HUES48 (cell line): Measurements from ENCODE around the gene CCNF.
"Not testable (repeated sequence)": the region's sequence is repeated elsewhere in the genome, so short reads cannot be mapped to it uniquely, and the experiment has no call there.

Source experiments
- H3K27ac ChIP-seq: one replicate; pipeline ENCODE4 v1.7.0; 2013; ENCODE audit warnings: low read depth, low read length, inconsistent platforms
- H3K27me3 ChIP-seq: 2 replicates; pipeline ENCODE4 v1.6.1; 2013; ENCODE audit warnings: mild to moderate bottlenecking, low read length; ENCODE audit not compliant: control insufficient read depth, insufficient read depth
- H3K36me3 ChIP-seq: 2 replicates; pipeline ENCODE4 v1.6.1; 2013; ENCODE audit warnings: low read length; ENCODE audit not compliant: control insufficient read depth, insufficient read depth
- H3K4me1 ChIP-seq: 2 replicates; pipeline ENCODE4 v1.6.1; 2013; ENCODE audit warnings: mild to moderate bottlenecking, low read length; ENCODE audit not compliant: control insufficient read depth, insufficient read depth
- H3K4me3 ChIP-seq: 2 replicates; pipeline ENCODE4 v1.5.1; 2013; ENCODE audit warnings: mild to moderate bottlenecking, low read depth, low read length
- H3K9ac ChIP-seq: 2 replicates; pipeline ENCODE4 v1.6.1; 2013; ENCODE audit warnings: mild to moderate bottlenecking, low read depth, low read length, moderate library complexity
- H3K9me3 ChIP-seq: 2 replicates; pipeline ENCODE4 v1.6.1; 2013; ENCODE audit warnings: low read length; ENCODE audit not compliant: control insufficient read depth, insufficient read depth

Gene CCNF

DNA sequence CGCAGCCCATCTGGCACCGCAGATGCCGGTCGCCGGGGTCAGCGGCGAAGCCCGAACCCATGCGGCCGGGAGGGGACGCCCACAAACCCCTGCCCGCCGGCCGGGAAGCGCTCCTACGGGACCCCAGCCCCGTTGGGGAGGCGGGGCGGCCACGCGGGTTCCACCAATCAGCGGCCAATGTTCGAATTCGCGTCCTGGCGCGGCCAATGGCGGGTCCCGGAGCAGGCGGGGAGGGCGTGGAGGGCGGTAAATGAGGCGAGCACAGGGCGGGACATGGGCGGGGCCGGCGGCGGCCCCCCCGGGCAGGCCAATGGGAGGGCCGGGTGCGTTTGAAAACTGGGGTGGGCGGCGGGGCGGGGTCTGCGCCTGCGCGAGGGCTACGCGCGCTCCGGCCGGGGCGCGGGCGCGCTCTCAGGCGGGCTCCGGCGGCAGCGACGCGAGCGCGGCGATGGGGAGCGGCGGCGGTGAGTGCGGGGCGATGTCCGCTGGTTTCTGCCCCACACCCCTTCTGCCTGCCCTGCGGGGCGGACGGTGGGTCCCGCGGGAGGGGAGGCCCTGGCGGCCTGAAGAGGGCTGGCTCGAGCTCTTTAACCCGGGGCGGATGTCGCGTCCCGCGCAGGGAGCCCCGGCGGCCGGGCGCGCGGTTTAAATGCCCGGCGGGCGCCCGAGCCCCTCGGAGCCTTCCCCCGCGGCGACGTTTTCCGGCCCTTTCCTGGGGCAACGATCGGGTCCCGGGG lies at the start of gene CCNF:
TSS of gene CCNF (plus strand) at position 414 of the 737 bp plus-strand sequence. CDS start at position 449, 35 bp downstream.
- peaks cover 36% of the 10 kb centered on the region for H3K36me3 ChIP-seq
- H3K9me3 ChIP-seq, result no peaks in the 10 kb centered on the region
- peaks cover 5% of the 10 kb centered on the region; the same call in 1 of the 2 replicates for H3K4me1 ChIP-seq
- peak within 1 kb of the TSS; percentile 92 for H3K4me3 ChIP-seq
- H3K27ac ChIP-seq, result peak within 1 kb of the TSS; percentile 68
- peak within 1 kb of the TSS; percentile 69 for H3K9ac ChIP-seq
- H3K27me3 ChIP-seq, result no peaks in the 10 kb centered on the region

- Histone ChIP-seq H3K9me3 (peaks cover under 1% of the 10 kb centered on the region; the same call in 1 of the 2 replicates), H3K4me3 (no peak overlapping the region), H3K4me1 (peaks cover 18% of the 10 kb centered on the region)
Measured at GRCh38 chr16:2383501-2383900, 45.7 kb upstream of the CCNF start.

DNA sequence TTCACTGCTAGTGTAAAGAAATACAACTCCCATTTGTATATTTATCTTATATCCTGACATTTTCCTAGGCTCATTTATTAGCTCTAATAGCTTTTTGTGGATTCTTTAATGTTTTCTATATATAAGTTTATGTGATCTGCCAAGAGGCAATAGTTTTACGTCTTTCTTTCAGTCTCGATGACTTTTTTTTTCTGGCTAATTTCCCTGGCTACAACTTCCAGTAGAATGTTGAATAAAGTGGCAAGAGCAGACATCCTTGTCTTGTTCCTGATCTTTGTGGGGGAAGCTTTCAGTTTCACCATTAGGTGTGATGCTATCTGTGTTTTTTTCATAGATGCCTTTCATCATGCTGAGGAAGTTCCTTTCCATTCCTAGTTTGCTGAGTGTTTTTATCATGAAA lies 44.8 kb upstream of the CCNF start:
- H3K4me1 ChIP-seq, result peaks cover 18% of the 10 kb centered on the region
- no peaks in the 10 kb centered on the region for H3K27me3 ChIP-seq
- H3K9ac ChIP-seq, result no peak overlapping the region
- no peaks in the 10 kb centered on the region for H3K36me3 ChIP-seq
- no peak overlapping the region for H3K4me3 ChIP-seq
- H3K9me3 ChIP-seq, result peaks cover 8% of the 10 kb centered on the region
- H3K27ac ChIP-seq, result no peak overlapping the region

More at GRCh38 chr16:2383501-2383900, 45.7 kb upstream of the CCNF start:
- no peaks in the 10 kb centered on the region for H3K36me3 ChIP-seq
- no peak overlapping the region for H3K27ac ChIP-seq
- no peak overlapping the region for H3K9ac ChIP-seq
- no peaks in the 10 kb centered on the region for H3K27me3 ChIP-seq

DNA sequence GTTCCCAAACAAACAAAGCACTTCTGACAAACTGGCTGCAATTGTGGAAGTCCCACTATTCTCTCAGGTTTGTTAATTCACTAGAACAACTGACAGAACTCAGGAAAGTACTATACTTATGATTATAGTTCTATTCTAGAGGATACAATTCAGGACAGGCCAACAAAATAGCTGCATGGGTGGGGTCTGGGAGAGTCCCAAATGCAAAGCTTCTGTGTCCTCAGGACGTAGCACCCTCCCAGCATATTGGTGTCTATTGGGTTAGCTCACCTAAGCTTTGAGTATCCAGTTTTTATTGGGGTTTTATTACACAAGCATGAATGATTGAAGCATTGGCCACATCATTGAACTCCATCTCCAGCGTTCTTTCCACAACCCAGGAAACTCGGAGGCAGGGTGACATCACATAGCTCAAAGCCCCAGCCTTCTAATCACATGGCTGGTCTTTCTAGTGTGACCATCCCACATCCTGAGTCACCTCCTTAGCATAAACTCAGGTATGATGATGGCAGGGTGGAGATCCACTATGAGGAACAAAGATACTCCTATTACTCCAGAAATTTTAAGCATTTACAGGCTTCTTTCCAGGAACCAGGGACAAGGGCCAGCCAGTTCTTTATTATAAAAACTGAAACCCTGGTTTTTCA lies 43.9 kb upstream of the CCNF start:
- no peak overlapping the region for H3K9ac ChIP-seq
- peaks cover 8% of the 10 kb centered on the region for H3K9me3 ChIP-seq
- H3K4me3 ChIP-seq, result no peak overlapping the region
- H3K27me3 ChIP-seq, result no peaks in the 10 kb centered on the region
- peaks cover 18% of the 10 kb centered on the region for H3K4me1 ChIP-seq
- no peak overlapping the region for H3K27ac ChIP-seq
- no peaks in the 10 kb centered on the region for H3K36me3 ChIP-seq

GRCh38 chr16:2385982-2386381 lies 43.3 kb upstream of the CCNF start:
- H3K4me1 ChIP-seq, result peaks cover 18% of the 10 kb centered on the region
- not testable (repeated sequence) for H3K27ac ChIP-seq, H3K4me3 ChIP-seq, H3K36me3 ChIP-seq, H3K9ac ChIP-seq, H3K9me3 ChIP-seq, H3K27me3 ChIP-seq

GRCh38 chr16:2386990-2387389 lies 42.3 kb upstream of the CCNF start:
- no peaks in the 10 kb centered on the region for H3K36me3 ChIP-seq
- H3K27me3 ChIP-seq, result no peaks in the 10 kb centered on the region
- H3K4me1 ChIP-seq, result peaks cover 18% of the 10 kb centered on the region
- H3K9me3 ChIP-seq, result peaks cover 8% of the 10 kb centered on the region
- H3K27ac ChIP-seq, result peak overlapping the region; percentile 75
- H3K9ac ChIP-seq, result no peak overlapping the region
- H3K4me3 ChIP-seq, result no peak overlapping the region

DNA sequence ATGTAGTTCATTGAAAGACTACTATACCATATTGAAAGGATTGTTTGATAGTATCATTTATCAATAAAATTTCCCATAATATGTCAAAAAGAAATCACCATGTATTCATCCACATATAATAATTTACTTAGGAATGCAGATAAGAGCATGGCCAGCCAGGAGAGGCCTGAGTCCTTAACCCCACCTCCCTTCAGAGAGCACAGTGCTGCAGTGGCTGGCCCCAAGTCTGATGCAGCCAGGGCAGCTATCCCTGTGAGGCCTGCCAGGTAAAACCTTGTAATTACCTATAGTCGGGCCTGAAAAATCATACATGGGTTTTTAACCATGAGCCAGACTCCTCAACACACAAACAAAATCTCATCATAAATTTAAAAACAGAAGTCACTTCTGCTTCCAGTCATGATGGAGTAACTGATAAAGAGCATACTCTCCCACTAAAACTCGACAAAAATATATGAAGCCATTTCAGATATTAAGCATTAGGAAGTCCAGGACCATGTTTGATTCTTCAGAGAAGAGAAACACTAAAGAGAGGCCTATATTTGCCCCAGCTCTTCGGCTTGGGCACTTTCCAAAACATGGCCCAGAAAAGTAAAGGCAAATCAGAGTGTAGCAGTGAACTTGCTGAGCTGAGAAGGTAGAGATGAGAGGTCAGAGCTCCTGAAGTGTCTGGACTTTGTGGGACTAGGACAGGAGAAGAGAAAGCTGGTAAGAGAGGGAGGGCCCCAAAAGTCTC lies 40.9 kb upstream of the CCNF start:
- Histone ChIP-seq H3K36me3 (no peaks in the 10 kb centered on the region), H3K27me3 (no peaks in the 10 kb centered on the region), H3K4me1 (peaks cover 18% of the 10 kb centered on the region), H3K9ac (no peak overlapping the region), H3K9me3 (peaks cover 8% of the 10 kb centered on the region), H3K4me3 (no peak overlapping the region), H3K27ac (no peak overlapping the region)

- H3K9ac ChIP-seq, result no peak overlapping the region
- peaks cover 18% of the 10 kb centered on the region for H3K4me1 ChIP-seq
- no peak overlapping the region for H3K27ac ChIP-seq
- no peaks in the 10 kb centered on the region for H3K36me3 ChIP-seq
- peaks cover 8% of the 10 kb centered on the region for H3K9me3 ChIP-seq
- no peaks in the 10 kb centered on the region for H3K27me3 ChIP-seq
- H3K4me3 ChIP-seq, result no peak overlapping the region
Measured at GRCh38 chr16:2388875-2389433, 40.3 kb upstream of the CCNF start.

- Histone ChIP-seq H3K27ac (no peak overlapping the region), H3K9ac (no peak overlapping the region), H3K4me1 (peaks cover 16% of the 10 kb centered on the region; the same call in 1 of the 2 replicates), H3K27me3 (no peaks in the 10 kb centered on the region; the same call in 1 of the 2 replicates), H3K4me3 (no peak overlapping the region), H3K9me3 (peaks cover 8% of the 10 kb centered on the region), H3K36me3 (no peaks in the 10 kb centered on the region)
Measured at GRCh38 chr16:2392025-2392424, 37.2 kb upstream of the CCNF start.

DNA sequence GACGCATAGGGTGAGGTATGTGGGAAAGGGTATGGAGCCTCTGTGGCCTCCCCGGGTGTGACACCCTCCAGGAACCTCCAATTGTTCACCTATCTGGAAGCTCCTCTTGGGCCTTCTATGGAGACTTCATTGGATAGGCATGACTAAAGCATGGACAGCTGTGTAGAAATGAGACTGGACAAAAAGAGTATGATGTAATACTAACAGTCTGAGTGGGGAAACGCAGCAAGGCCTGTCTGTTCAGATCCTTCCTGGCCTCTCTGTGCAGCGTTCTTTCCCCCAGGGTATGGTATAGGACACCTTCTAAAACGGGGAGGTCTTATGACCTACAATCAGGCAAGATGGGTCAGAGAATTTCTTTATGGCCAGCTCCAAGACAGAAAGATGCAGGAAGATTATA lies 30.7 kb upstream of the CCNF start:
- Histone ChIP-seq H3K4me3 (no peak overlapping the region), H3K4me1 (peaks cover 8% of the 10 kb centered on the region; the same call in 1 of the 2 replicates)

More for the DNA sequence above, 30.7 kb upstream of the CCNF start:
- no peaks in the 10 kb centered on the region for H3K9me3 ChIP-seq
- H3K36me3 ChIP-seq, result no peaks in the 10 kb centered on the region
- no peaks in the 10 kb centered on the region; the same call in 1 of the 2 replicates for H3K27me3 ChIP-seq
- no peak overlapping the region for H3K27ac ChIP-seq
- H3K9ac ChIP-seq, result no peak overlapping the region
